Mesenchymal stem cell (in vitro differentiated cells and primary cell): ENCODE measurements around the gene NKAIN4.

Experiments
- DNase-seq: peaks from one replicate; pipeline ENCODE4 v3.0.0-alpha.2; 2013
- H2AFZ ChIP-seq: one replicate; pipeline ENCODE4 v1.6.1; 2013; ENCODE audit warnings: low read depth, mild to moderate bottlenecking, control low read depth, inconsistent platforms, low read length, moderate library complexity
- H2AK5ac ChIP-seq: 2 replicates; pipeline ENCODE4 v1.6.1; 2013; ENCODE audit warnings: low read length, moderate library complexity, mild to moderate bottlenecking, inconsistent platforms; ENCODE audit not compliant: severe bottlenecking
- H2BK120ac ChIP-seq: one replicate; pipeline ENCODE4 v1.6.1; 2013; ENCODE audit warnings: low read depth, mild to moderate bottlenecking, inconsistent platforms, low read length, moderate library complexity
- H2BK12ac ChIP-seq, 2 experiments: one replicate each; pipeline ENCODE4 v1.6.1; 2013; ENCODE audit warnings: inconsistent platforms in 2 of 2, low read length in 2 of 2, mild to moderate bottlenecking in 2 of 2, moderate library complexity in 2 of 2, control low read depth in 1 of 2
- H2BK15ac ChIP-seq: one replicate; pipeline ENCODE4 v1.6.1; 2013; ENCODE audit warnings: mild to moderate bottlenecking, low read depth, inconsistent platforms; ENCODE audit not compliant: poor library complexity, severe bottlenecking
- H2BK5ac ChIP-seq: 2 replicates; pipeline ENCODE4 v1.6.1; 2013; ENCODE audit warnings: low read depth, mild to moderate bottlenecking, low read length, control low read depth, inconsistent platforms; ENCODE audit not compliant: poor library complexity, severe bottlenecking
- H3K14ac ChIP-seq, 2 experiments: one replicate each; pipeline ENCODE4 v1.6.1; 2013; ENCODE audit warnings: inconsistent platforms in 2 of 2, low read length in 2 of 2, control low read depth in 1 of 2, mild to moderate bottlenecking in 1 of 2, moderate library complexity in 1 of 2
- H3K18ac ChIP-seq, 2 experiments: one replicate each; pipeline ENCODE4 v1.6.1; 2013; ENCODE audit warnings: inconsistent platforms in 2 of 2, low read length in 2 of 2, control low read depth in 1 of 2, low read depth in 1 of 2, mild to moderate bottlenecking in 1 of 2
- H3K23ac ChIP-seq, 2 experiments: one replicate each; pipeline ENCODE4 v1.6.1; 2013; ENCODE audit warnings: inconsistent platforms in 2 of 2, low read length in 2 of 2, mild to moderate bottlenecking in 2 of 2, moderate library complexity in 2 of 2, control low read depth in 1 of 2
- H3K27ac ChIP-seq: 2 replicates; pipeline ENCODE4 v1.5.1; 2013; ENCODE audit warnings: mild to moderate bottlenecking, moderate library complexity, low read length, control low read depth, inconsistent platforms; ENCODE audit not compliant: poor library complexity, severe bottlenecking
- H3K27me3 ChIP-seq, 2 experiments: 2 replicates each; pipeline versions ENCODE4 v1.6.1 to v1.7.0; 2013; ENCODE audit warnings: low read length in 2 of 2, mild to moderate bottlenecking in 2 of 2, moderate library complexity in 2 of 2, control low read depth in 1 of 2, inconsistent platforms in 1 of 2; ENCODE audit not compliant: control insufficient read depth in 1 of 2, insufficient read depth in 1 of 2
- H3K36me3 ChIP-seq, 2 experiments: 2 replicates each; pipeline versions ENCODE4 v1.6.1 to v1.7.0; 2013; ENCODE audit warnings: low read length in 2 of 2, control low read depth in 1 of 2, inconsistent platforms in 1 of 2, low read depth in 1 of 2, mild to moderate bottlenecking in 1 of 2; ENCODE audit not compliant: insufficient read depth in 2 of 2, control insufficient read depth in 1 of 2
- H3K4ac ChIP-seq, 2 experiments: one replicate each; pipeline ENCODE4 v1.6.1; 2013; ENCODE audit warnings: inconsistent platforms in 2 of 2, low read length in 2 of 2, mild to moderate bottlenecking in 2 of 2, moderate library complexity in 2 of 2, control low read depth in 1 of 2, low read depth in 1 of 2
- H3K4me1 ChIP-seq: 2 replicates; pipeline ENCODE4 v1.6.1; 2013; ENCODE audit warnings: low read depth, low read length, control low read depth; ENCODE audit not compliant: control insufficient read depth, insufficient read depth
- H3K4me2 ChIP-seq: 2 replicates; pipeline ENCODE4 v1.6.1; 2013; ENCODE audit warnings: low read length, mild to moderate bottlenecking, inconsistent platforms; ENCODE audit not compliant: poor library complexity, severe bottlenecking
- H3K4me3 ChIP-seq, 2 experiments: 2 replicates each; pipeline versions ENCODE4 v1.5.1 to v1.7.0; 2013; ENCODE audit warnings: low read length in 2 of 2, mild to moderate bottlenecking in 2 of 2, control low read depth in 1 of 2, low read depth in 1 of 2; ENCODE audit not compliant: insufficient read depth in 1 of 2
- H3K79me1 ChIP-seq: replicated peaks from 2 replicates; pipeline ENCODE4 v1.6.1; 2013; ENCODE audit warnings: mild to moderate bottlenecking, control low read depth, low read length, inconsistent platforms; ENCODE audit not compliant: poor library complexity, severe bottlenecking
- H3K9ac ChIP-seq: 2 replicates; pipeline ENCODE4 v1.7.0; 2013; ENCODE audit warnings: mild to moderate bottlenecking, low read length, moderate library complexity
- H3K9me3 ChIP-seq: 2 replicates; pipeline ENCODE4 v1.7.0; 2013; ENCODE audit warnings: mild to moderate bottlenecking, low read length; ENCODE audit not compliant: control insufficient read depth
- H4K8ac ChIP-seq: one replicate; pipeline ENCODE4 v1.6.1; 2013; ENCODE audit warnings: inconsistent platforms, mild to moderate bottlenecking, low read length, moderate library complexity
- H4K91ac ChIP-seq: one replicate; pipeline ENCODE4 v1.6.1; 2013; ENCODE audit warnings: mild to moderate bottlenecking, low read length, inconsistent platforms
- WGBS: methylation state at CpG from one replicate; pipeline ENCODE4 v1.1.7; 2013; ENCODE audit warnings: mixed read lengths; 5-methylcytosine and 5-hydroxymethylcytosine counted together

The NKAIN4 gene

GRCh38 chr20:63194007-63194796 is 60.1 kb downstream of the NKAIN4 start:
- Histone ChIP-seq H2BK12ac (no peak overlapping the region), H2BK5ac (no peak overlapping the region), H3K9ac (no peak overlapping the region), H3K18ac (no peak overlapping the region), H3K4me1 (peaks cover 26% of the 10 kb centered on the region), H3K27ac (no peak overlapping the region), H3K36me3 (peaks cover 19 to 22% of the 10 kb centered on the region in 2 experiments), H4K8ac (peak overlapping the region; percentile 20), H2AFZ (no peak overlapping the region), H3K4me3 (no peak overlapping the region), H3K79me1 (peaks cover 17% of the 10 kb centered on the region), H2BK15ac (no peak overlapping the region), H2AK5ac (no peak overlapping the region), H3K14ac (no peak overlapping the region), H4K91ac (no peak overlapping the region), H3K4me2 (no peak overlapping the region), H2BK120ac (no peak overlapping the region), H3K4ac (no peak overlapping the region), H3K23ac (no peak overlapping the region), H3K27me3 (peaks cover 0 to 3% of the 10 kb centered on the region in 2 experiments), H3K9me3 (no peaks in the 10 kb centered on the region)
- WGBS = 90% methylated on average over 12 of the region's 14 CpGs
- no peak for DNase-seq

GRCh38 chr20:63192721-63193120 is 61.5 kb downstream of the NKAIN4 start:
- Histone ChIP-seq H3K9ac (no peak overlapping the region), H3K4me2 (no peak overlapping the region), H3K36me3 (peaks cover 17 to 19% of the 10 kb centered on the region in 2 experiments), H2AFZ (no peak overlapping the region), H2AK5ac (no peak overlapping the region), H3K27me3 (peaks cover 0 to 13% of the 10 kb centered on the region in 2 experiments), H3K4me1 (peaks cover 23% of the 10 kb centered on the region), H3K23ac (no peak overlapping the region), H3K4me3 (no peak overlapping the region), H3K14ac (no peak overlapping the region), H3K27ac (no peak overlapping the region), H3K9me3 (no peaks in the 10 kb centered on the region), H4K91ac (no peak overlapping the region), H2BK15ac (no peak overlapping the region), H2BK5ac (no peak overlapping the region), H4K8ac (no peak overlapping the region), H3K18ac (no peak overlapping the region), H3K4ac (no peak overlapping the region), H2BK12ac (no peak overlapping the region), H3K79me1 (peaks cover 17% of the 10 kb centered on the region), H2BK120ac (no peak overlapping the region)
- DNase-seq = no peak
- 94% methylated on average over 21 of the region's 21 CpGs for WGBS

- Histone ChIP-seq H3K4ac (no peak overlapping the region), H3K79me1 (peaks cover 14% of the 10 kb centered on the region), H2AK5ac (no peak overlapping the region), H3K36me3 (peaks cover 7 to 14% of the 10 kb centered on the region in 2 experiments), H4K91ac (no peak overlapping the region), H3K27me3 (peaks cover 0 to 17% of the 10 kb centered on the region in 2 experiments), H3K27ac (no peak overlapping the region), H2BK12ac (no peak overlapping the region), H2BK120ac (no peak overlapping the region), H2AFZ (no peak overlapping the region), H3K23ac (no peak overlapping the region), H2BK15ac (no peak overlapping the region), H3K18ac (no peak overlapping the region), H3K4me2 (no peak overlapping the region), H4K8ac (no peak overlapping the region), H3K9me3 (no peaks in the 10 kb centered on the region), H3K14ac (no peak overlapping the region), H3K9ac (no peak overlapping the region), H3K4me3 (no peak overlapping the region), H3K4me1 (peaks cover 16% of the 10 kb centered on the region), H2BK5ac (no peak overlapping the region)
- 89% methylated on average over 14 of the region's 14 CpGs for WGBS
- no peak for DNase-seq
Measured at GRCh38 chr20:63191400-63191799, 62.9 kb downstream of the NKAIN4 start.

GRCh38 chr20:63190828-63191227 is 63.4 kb downstream of the NKAIN4 start:
- H3K9me3 ChIP-seq = no peaks in the 10 kb centered on the region
- H3K79me1 ChIP-seq = peaks cover 14% of the 10 kb centered on the region
- no peak overlapping the region for H3K14ac ChIP-seq
- H3K9ac ChIP-seq = no peak overlapping the region
- H3K4me3 ChIP-seq = no peak overlapping the region
- no peak overlapping the region for H3K4ac ChIP-seq
- H2BK5ac ChIP-seq = no peak overlapping the region
- H3K27me3 ChIP-seq = peaks cover 0 to 17% of the 10 kb centered on the region in 2 experiments
- H3K4me2 ChIP-seq = no peak overlapping the region
- no peak overlapping the region for H2BK12ac ChIP-seq
- no peak overlapping the region for H2BK120ac ChIP-seq
- no peak overlapping the region for H4K91ac ChIP-seq
- 89% methylated on average over 20 of the region's 20 CpGs for WGBS
- peaks cover 15% of the 10 kb centered on the region for H3K4me1 ChIP-seq
- no peak overlapping the region for H3K23ac ChIP-seq
- H3K27ac ChIP-seq = no peak overlapping the region
- H2AK5ac ChIP-seq = no peak overlapping the region
- H4K8ac ChIP-seq = no peak overlapping the region
- H3K18ac ChIP-seq = no peak overlapping the region
- no peak overlapping the region for H2BK15ac ChIP-seq
- DNase-seq = no peak
- peaks cover 7 to 14% of the 10 kb centered on the region in 2 experiments for H3K36me3 ChIP-seq
- no peak overlapping the region for H2AFZ ChIP-seq
